Liver (tissue), 9 donors: ENCODE data around the gene TRAK1. TPM values are rescaled to one million over a fixed set of nuclear protein-coding genes. Genes with fewer than 3 reads are reported as not detected.

ENCODE experiments used
- DNase-seq: peaks from one replicate; pipeline ENCODE4 v3.0.0-alpha.2; 2017; ENCODE audit warnings: low spot score
- H3K27ac ChIP-seq, 2 donors: one replicate each; pipeline ENCODE4 v1.7.0; 2013; ENCODE audit warnings: inconsistent platforms in 2 of 2, low read length in 2 of 2, control low read depth in 1 of 2, low read depth in 1 of 2, mild to moderate bottlenecking in 1 of 2
- H3K27me3 ChIP-seq, 4 donors: one replicate each; pipeline versions ENCODE4 v1.6.1 to v1.7.0; 2013; ENCODE audit warnings: low read length in 3 of 4, inconsistent platforms in 1 of 4, mild to moderate bottlenecking in 1 of 4, moderate library complexity in 1 of 4; ENCODE audit not compliant: control insufficient read depth in 4 of 4, insufficient read depth in 4 of 4
- H3K36me3 ChIP-seq, 4 donors: one replicate each; pipeline versions ENCODE4 v1.6.1 to v1.7.0; 2013; ENCODE audit warnings: low read length in 3 of 4, mild to moderate bottlenecking in 3 of 4, low read depth in 1 of 4, moderate library complexity in 1 of 4; ENCODE audit not compliant: control insufficient read depth in 4 of 4, insufficient read depth in 3 of 4
- H3K4me1 ChIP-seq, 4 donors: one replicate each; pipeline versions ENCODE4 v1.6.1 to v1.7.0; 2013; ENCODE audit warnings: low read length in 3 of 4, mild to moderate bottlenecking in 3 of 4, moderate library complexity in 1 of 4; ENCODE audit not compliant: control insufficient read depth in 4 of 4, insufficient read depth in 4 of 4
- H3K4me3 ChIP-seq, 3 donors: one replicate each; pipeline versions ENCODE4 v1.6.1 to v1.7.0; 2013; ENCODE audit warnings: low read length in 3 of 3, control low read depth in 1 of 3, low read depth in 1 of 3, mild to moderate bottlenecking in 1 of 3
- H3K9ac ChIP-seq, 2 donors: one replicate each; pipeline ENCODE4 v1.7.0; 2013; ENCODE audit warnings: low read length in 2 of 2, mild to moderate bottlenecking in 2 of 2, moderate library complexity in 2 of 2, control low read depth in 1 of 2, low read depth in 1 of 2
- H3K9me3 ChIP-seq, 4 donors: one replicate each; pipeline versions ENCODE4 v1.6.1 to v1.7.0; 2013; ENCODE audit warnings: low read length in 3 of 4; ENCODE audit not compliant: control insufficient read depth in 4 of 4
- EGR1 ChIP-seq, 2 donors: IDR thresholded peaks; 2 replicates each; pipeline ENCODE4 v1.6.1; 2016 to 2018; ENCODE audit warnings: antibody characterized with exemption in 2 of 2, low read depth in 2 of 2
- FOXA1 ChIP-seq: IDR thresholded peaks from 2 replicates; pipeline ENCODE4 v1.6.1; 2016; ENCODE audit warnings: antibody characterized with exemption
- FOXA2 ChIP-seq: IDR thresholded peaks from 2 replicates; pipeline ENCODE4 v1.6.1; 2016; ENCODE audit warnings: antibody characterized with exemption
- GABPA ChIP-seq, 2 donors: IDR thresholded peaks in 1 of 2; conservative IDR thresholded peaks in 1 of 2; 2 replicates each; pipeline ENCODE4 v1.6.1; 2016; ENCODE audit warnings: antibody characterized with exemption in 2 of 2, mild to moderate bottlenecking in 1 of 2, moderate library complexity in 1 of 2
- HNF4A ChIP-seq, 2 donors: conservative IDR thresholded peaks; 2 replicates each; pipeline ENCODE4 v1.6.1; 2016; ENCODE audit warnings: antibody characterized with exemption in 2 of 2, mild to moderate bottlenecking in 2 of 2
- HNF4G ChIP-seq: IDR thresholded peaks from 2 replicates; pipeline ENCODE4 v1.6.1; 2016; ENCODE audit warnings: antibody characterized with exemption
- JUND ChIP-seq, 2 donors: IDR thresholded peaks; 2 replicates each; pipeline ENCODE4 v1.6.1; 2016; ENCODE audit warnings: antibody characterized with exemption in 2 of 2
- NR2F2 ChIP-seq: IDR thresholded peaks from 2 replicates; pipeline ENCODE4 v1.6.1; 2016; ENCODE audit warnings: antibody characterized with exemption
- RAD21 ChIP-seq, 2 donors: IDR thresholded peaks; 2 replicates each; pipeline ENCODE4 v1.6.1; 2016; ENCODE audit warnings: antibody characterized with exemption in 2 of 2, mild to moderate bottlenecking in 2 of 2
- RXRA ChIP-seq, 2 donors: IDR thresholded peaks; 2 replicates each; pipeline ENCODE4 v1.6.1; 2017 to 2018; ENCODE audit warnings: antibody characterized with exemption in 2 of 2, mild to moderate bottlenecking in 1 of 2
- SP1 ChIP-seq: IDR thresholded peaks from 2 replicates; pipeline ENCODE4 v1.6.1; 2018; ENCODE audit warnings: antibody characterized with exemption, mild to moderate bottlenecking
- TAF1 ChIP-seq: conservative IDR thresholded peaks from 2 replicates; pipeline ENCODE4 v1.6.1; 2016; ENCODE audit warnings: antibody characterized with exemption, mild to moderate bottlenecking
- YY1 ChIP-seq: IDR thresholded peaks from 2 replicates; pipeline ENCODE4 v1.6.1; 2016; ENCODE audit warnings: antibody characterized with exemption, mild to moderate bottlenecking
- WGBS: extraction: QIAGEN DNeasy Blood & Tissue Kit; methylation state at CpG from one replicate; pipeline ENCODE4 v1.1.7; 2013; 5-methylcytosine and 5-hydroxymethylcytosine counted together
- polyA plus RNA-seq, 2 donors: library from polyadenylated mRNA; stranded (reverse) in 1 of 2; unstranded in 1 of 2; fragments of 200-250 nt in 1 of 2; fragments of >200 nt in 1 of 2; fragmentation: Nextera tagmentation in 1 of 2; extraction: Ambion mirVana in 1 of 2; gene quantifications; one replicate each; pipeline versions ENCODE4 v1.2.1 to v1.2.3, GENCODE V29; 2013 to 2015
- total RNA-seq, 2 donors: library from RNA; depleted of rRNA; stranded (reverse); fragments of >200 nt; gene quantifications; one replicate each; pipeline ENCODE4 v1.2.3, GENCODE V29; 2014
- TF ChIP-seq, protein P1 (sequence below): IDR thresholded peaks from 2 replicates; pipeline ENCODE4 v1.6.1; 2016; ENCODE audit warnings: antibody characterized with exemption
- TF ChIP-seq, protein P2 (sequence below): fragments of 150-350 bp; IDR thresholded peaks from 2 replicates; pipeline ENCODE4 v1.5.1; 2017; ENCODE audit warnings: improper control_type of control experiment, low read depth, low read length; ENCODE audit not compliant: missing input control
- TF ChIP-seq, protein P3 (sequence below): IDR thresholded peaks from 2 replicates; pipeline ENCODE4 v1.6.1; 2016; ENCODE audit warnings: antibody characterized with exemption
- TF ChIP-seq, protein P4 (sequence below): IDR thresholded peaks from 2 replicates; pipeline ENCODE4 v1.6.1; 2016; ENCODE audit warnings: antibody characterized with exemption, mild to moderate bottlenecking
- donor health status: healthy.
- donor health status: healthy.
- donor health status: healthy.
- donor health status: healthy.
- donor health status: healthy.

The TRAK1 gene
- total and polyA plus RNA-seq, 4 donors, result 3.4 to 21.7 (median 8.6) TPM

DNA sequence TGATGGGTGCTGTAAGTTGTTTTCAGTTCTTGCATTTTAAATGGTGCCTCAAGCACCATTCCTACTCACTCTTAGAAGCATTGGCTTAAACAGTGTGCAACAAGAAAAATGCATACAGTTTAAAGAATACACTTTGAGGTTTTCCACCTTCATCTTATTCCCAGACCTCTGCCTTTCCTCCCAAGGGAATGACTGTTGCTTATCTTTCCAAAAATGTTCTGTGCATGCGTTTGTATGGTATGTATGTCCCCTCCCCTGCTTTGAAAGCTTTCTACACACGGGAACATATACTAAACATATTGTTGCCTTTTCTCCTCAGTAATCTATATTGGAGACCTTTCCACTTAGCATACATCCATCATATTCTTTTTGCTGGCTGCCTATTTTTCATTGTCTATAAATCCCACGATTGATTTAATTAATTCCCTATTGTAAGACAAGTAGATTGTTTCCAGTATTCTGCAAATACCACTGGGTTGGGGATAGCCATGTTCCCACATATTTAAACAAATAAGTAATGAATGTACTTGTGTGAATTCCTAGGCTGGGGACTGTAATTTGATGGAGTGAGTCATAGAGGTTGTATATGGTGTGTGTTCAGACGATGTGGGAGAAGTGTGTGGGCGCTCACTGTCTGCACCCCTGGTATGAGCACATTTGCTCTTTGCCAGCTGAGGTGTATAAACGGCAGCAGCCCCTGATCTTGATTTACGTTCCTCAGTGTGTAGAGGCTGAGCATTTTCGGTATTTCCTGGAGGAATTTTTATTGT is 5.8 kb downstream of the TRAK1 start:
- Histone ChIP-seq H3K4me3 (no peak overlapping the region), H3K27me3 (no peaks in the 10 kb centered on the region), H3K9ac (no peak overlapping the region), H3K9me3 (no peaks in the 10 kb centered on the region), H3K4me1 (peaks cover 0 to 7% (median 5%) of the 10 kb centered on the region in 4 donors), H3K27ac (no peak overlapping the region), H3K36me3 (no peaks in the 10 kb centered on the region)
- no peak for DNase-seq
- no peak for TF ChIP-seq HNF4G
- no peak for TF ChIP-seq HNF4A (conservative IDR thresholded peaks at IDR 0.05)
- TF ChIP-seq YY1, result no peak
- TF ChIP-seq TAF1, result no peak
- TF ChIP-seq, protein P1, sequence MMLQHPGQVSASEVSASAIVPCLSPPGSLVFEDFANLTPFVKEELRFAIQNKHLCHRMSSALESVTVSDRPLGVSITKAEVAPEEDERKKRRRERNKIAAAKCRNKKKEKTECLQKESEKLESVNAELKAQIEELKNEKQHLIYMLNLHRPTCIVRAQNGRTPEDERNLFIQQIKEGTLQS, result no peak
- no peak for TF ChIP-seq NR2F2
- TF ChIP-seq GABPA (IDR thresholded peaks at IDR 0.05 in 1 of 2, conservative IDR thresholded peaks at IDR 0.05 in 1 of 2), result no peak
- TF ChIP-seq RXRA (IDR thresholded peaks at IDR 0.05), result no peak
- TF ChIP-seq FOXA2, result no peak
- TF ChIP-seq, protein P2, sequence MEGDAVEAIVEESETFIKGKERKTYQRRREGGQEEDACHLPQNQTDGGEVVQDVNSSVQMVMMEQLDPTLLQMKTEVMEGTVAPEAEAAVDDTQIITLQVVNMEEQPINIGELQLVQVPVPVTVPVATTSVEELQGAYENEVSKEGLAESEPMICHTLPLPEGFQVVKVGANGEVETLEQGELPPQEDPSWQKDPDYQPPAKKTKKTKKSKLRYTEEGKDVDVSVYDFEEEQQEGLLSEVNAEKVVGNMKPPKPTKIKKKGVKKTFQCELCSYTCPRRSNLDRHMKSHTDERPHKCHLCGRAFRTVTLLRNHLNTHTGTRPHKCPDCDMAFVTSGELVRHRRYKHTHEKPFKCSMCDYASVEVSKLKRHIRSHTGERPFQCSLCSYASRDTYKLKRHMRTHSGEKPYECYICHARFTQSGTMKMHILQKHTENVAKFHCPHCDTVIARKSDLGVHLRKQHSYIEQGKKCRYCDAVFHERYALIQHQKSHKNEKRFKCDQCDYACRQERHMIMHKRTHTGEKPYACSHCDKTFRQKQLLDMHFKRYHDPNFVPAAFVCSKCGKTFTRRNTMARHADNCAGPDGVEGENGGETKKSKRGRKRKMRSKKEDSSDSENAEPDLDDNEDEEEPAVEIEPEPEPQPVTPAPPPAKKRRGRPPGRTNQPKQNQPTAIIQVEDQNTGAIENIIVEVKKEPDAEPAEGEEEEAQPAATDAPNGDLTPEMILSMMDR, result no peak
- TF ChIP-seq JUND (IDR thresholded peaks at IDR 0.05), result no peak
- TF ChIP-seq, protein P3, sequence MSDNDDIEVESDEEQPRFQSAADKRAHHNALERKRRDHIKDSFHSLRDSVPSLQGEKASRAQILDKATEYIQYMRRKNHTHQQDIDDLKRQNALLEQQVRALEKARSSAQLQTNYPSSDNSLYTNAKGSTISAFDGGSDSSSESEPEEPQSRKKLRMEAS, result no peak
- TF ChIP-seq SP1, result no peak
- 74% methylated on average over 8 of the region's 8 CpGs for WGBS

DNA sequence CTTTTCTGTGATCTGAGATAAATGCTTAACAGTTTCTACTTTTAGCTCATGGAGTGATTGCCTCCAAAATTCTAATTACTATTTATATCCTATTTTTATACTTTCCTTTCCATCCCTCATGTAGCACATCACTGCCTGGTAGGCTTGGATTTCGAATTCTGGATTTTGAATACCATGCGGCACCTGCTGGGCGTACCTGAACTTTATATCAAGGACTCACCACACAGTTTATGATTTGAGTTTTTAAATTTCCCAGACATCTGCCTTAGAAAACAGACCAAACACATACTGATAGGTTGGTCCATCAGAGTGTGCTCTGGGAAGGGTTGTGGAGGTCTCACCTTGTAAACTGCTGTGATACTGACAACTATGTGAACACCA is 6.4 kb downstream of the TRAK1 start:
- no peak for TF ChIP-seq FOXA2
- 95% methylated on average over 3 of the region's 3 CpGs for WGBS
- Histone ChIP-seq H3K27ac (no peak overlapping the region), H3K27me3 (no peaks in the 10 kb centered on the region), H3K4me1 (peaks cover 0 to 7% (median 5%) of the 10 kb centered on the region in 4 donors), H3K9me3 (no peaks in the 10 kb centered on the region), H3K9ac (no peak overlapping the region), H3K36me3 (no peaks in the 10 kb centered on the region), H3K4me3 (no peak overlapping the region)
- no peak for DNase-seq

DNA sequence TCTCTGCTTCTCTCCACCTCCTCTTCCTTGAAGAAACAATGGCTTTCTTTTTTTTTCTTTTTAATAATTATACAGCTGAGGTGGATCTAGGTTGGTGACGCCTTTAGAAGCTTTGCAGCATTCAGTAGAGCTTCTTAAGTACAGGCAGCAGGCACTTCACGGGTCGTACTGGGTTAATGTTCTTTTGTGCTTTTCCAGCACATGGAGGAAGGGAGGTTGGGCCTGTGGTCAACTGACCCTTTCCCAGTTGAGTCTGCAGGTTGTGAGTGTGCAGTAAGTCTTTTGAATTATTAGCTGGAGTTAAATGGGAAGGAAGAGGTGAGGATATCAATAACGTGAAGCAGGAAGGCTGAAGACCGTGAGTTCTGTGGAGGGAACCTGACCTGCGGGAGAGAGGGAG is 7.0 kb downstream of the TRAK1 start:
- H3K9ac ChIP-seq, result no peak overlapping the region
- no peaks in the 10 kb centered on the region for H3K27me3 ChIP-seq
- H3K4me3 ChIP-seq, result no peak overlapping the region
- no peak for DNase-seq
- no peak overlapping the region for H3K27ac ChIP-seq
- peaks cover 0 to 11% (median 5%) of the 10 kb centered on the region in 4 donors for H3K4me1 ChIP-seq
- no peaks in the 10 kb centered on the region for H3K36me3 ChIP-seq
- 83% methylated on average over 6 of the region's 6 CpGs for WGBS
- no peaks in the 10 kb centered on the region for H3K9me3 ChIP-seq
- TF ChIP-seq NR2F2 (no peak), FOXA2 (no peak), TAF1 (no peak), EGR1 (IDR thresholded peaks at IDR 0.05; ENCODE audit: low read depth in 2 of 2) (no peak), GABPA (IDR thresholded peaks at IDR 0.05 in 1 of 2, conservative IDR thresholded peaks at IDR 0.05 in 1 of 2) (no peak), SP1 (no peak), JUND (IDR thresholded peaks at IDR 0.05) (no peak), RXRA (IDR thresholded peaks at IDR 0.05) (no peak), RAD21 (IDR thresholded peaks at IDR 0.05) (no peak), FOXA1 (no peak), HNF4G (no peak), HNF4A (conservative IDR thresholded peaks at IDR 0.05) (no peak)
- TF ChIP-seq, protein P4, sequence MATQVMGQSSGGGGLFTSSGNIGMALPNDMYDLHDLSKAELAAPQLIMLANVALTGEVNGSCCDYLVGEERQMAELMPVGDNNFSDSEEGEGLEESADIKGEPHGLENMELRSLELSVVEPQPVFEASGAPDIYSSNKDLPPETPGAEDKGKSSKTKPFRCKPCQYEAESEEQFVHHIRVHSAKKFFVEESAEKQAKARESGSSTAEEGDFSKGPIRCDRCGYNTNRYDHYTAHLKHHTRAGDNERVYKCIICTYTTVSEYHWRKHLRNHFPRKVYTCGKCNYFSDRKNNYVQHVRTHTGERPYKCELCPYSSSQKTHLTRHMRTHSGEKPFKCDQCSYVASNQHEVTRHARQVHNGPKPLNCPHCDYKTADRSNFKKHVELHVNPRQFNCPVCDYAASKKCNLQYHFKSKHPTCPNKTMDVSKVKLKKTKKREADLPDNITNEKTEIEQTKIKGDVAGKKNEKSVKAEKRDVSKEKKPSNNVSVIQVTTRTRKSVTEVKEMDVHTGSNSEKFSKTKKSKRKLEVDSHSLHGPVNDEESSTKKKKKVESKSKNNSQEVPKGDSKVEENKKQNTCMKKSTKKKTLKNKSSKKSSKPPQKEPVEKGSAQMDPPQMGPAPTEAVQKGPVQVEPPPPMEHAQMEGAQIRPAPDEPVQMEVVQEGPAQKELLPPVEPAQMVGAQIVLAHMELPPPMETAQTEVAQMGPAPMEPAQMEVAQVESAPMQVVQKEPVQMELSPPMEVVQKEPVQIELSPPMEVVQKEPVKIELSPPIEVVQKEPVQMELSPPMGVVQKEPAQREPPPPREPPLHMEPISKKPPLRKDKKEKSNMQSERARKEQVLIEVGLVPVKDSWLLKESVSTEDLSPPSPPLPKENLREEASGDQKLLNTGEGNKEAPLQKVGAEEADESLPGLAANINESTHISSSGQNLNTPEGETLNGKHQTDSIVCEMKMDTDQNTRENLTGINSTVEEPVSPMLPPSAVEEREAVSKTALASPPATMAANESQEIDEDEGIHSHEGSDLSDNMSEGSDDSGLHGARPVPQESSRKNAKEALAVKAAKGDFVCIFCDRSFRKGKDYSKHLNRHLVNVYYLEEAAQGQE, result no peak
- TF ChIP-seq, protein P2, result no peak
- TF ChIP-seq, protein P3, result no peak
- TF ChIP-seq, protein P1, result no peak
